Esophagus squamous epithelium (tissue), 5 donors: ENCODE data around the gene FEZF1. TPM values are rescaled to one million over a fixed set of nuclear protein-coding genes. Genes with fewer than 3 reads are reported as not detected.

Source experiments
- DNase-seq: peaks from one replicate; lab custom pipeline; 2025; lab: John Stamatoyannopoulos, UW
- H3K27ac ChIP-seq, 4 donors: fragments of 200-600 bp; sonication (generic); one replicate each; pipeline ENCODE4 v1.5.1; 2016 to 2019; ENCODE audit warnings: mild to moderate bottlenecking in 1 of 4
- H3K27me3 ChIP-seq, 4 donors: fragments of 200-600 bp; sonication (generic); 1 replicate in 3 of 4; 2 replicates in 1 of 4; pipeline versions ENCODE4 v1.5.1 to v1.6.0; 2017 to 2021; ENCODE audit warnings: antibody characterized with exemption in 1 of 4
- H3K36me3 ChIP-seq, 3 donors: fragments of 200-600 bp; sonication (generic); one replicate each; pipeline ENCODE4 v1.5.1; 2016 to 2019
- H3K4me1 ChIP-seq, 3 donors: fragments of 200-600 bp; sonication (generic); one replicate each; pipeline ENCODE4 v1.5.1; 2017 to 2019
- H3K4me3 ChIP-seq, 4 donors: fragments of 200-600 bp; sonication (generic); 1 replicate in 3 of 4; 2 replicates in 1 of 4; pipeline ENCODE4 v1.5.1; 2016 to 2019; ENCODE audit warnings: mild to moderate bottlenecking in 2 of 4, moderate library complexity in 1 of 4
- H3K9me3 ChIP-seq, 3 donors: fragments of 200-600 bp; sonication (generic); one replicate each; pipeline ENCODE4 v1.5.1; 2016 to 2019
- CTCF ChIP-seq, 6 experiments: fragments of 450-650 bp in 4 of 6; fragments of 200-600 bp in 2 of 6; sonication (generic) in 2 of 6; IDR thresholded peaks; one replicate each; pipeline ENCODE4 v1.5.1; 2016 to 2019; ENCODE audit warnings: antibody characterized with exemption in 6 of 6, mild to moderate bottlenecking in 4 of 6, moderate library complexity in 4 of 6
- POLR2A ChIP-seq, 4 donors: fragments of 450-650 bp; IDR thresholded peaks; one replicate each; pipeline ENCODE4 v1.6.1; 2017; ENCODE audit warnings: antibody characterized with exemption in 4 of 4, mild to moderate bottlenecking in 4 of 4, moderate library complexity in 3 of 4
- WGBS, 2 donors: methylation state at CpG; one replicate each; pipeline ENCODE4 v1.1.5; 2018; 5-methylcytosine and 5-hydroxymethylcytosine counted together
- intact Hi-C: fragments of 100-400 bp; cut with DNase I; formaldehyde crosslinking; loops from one replicate; pipeline ENCODE4 v1.15.0; 2022
- total RNA-seq, 4 donors: library from RNA; depleted of rRNA; stranded (reverse); fragments of >200 nt; gene quantifications; one replicate each; pipeline ENCODE4 v1.1.0, GENCODE V29; 2016
- donor health status: DM: yes; HTN: yes; CAD: no.

Gene FEZF1
- total RNA-seq, 4 donors from 2014 or later = not detected

DNA sequence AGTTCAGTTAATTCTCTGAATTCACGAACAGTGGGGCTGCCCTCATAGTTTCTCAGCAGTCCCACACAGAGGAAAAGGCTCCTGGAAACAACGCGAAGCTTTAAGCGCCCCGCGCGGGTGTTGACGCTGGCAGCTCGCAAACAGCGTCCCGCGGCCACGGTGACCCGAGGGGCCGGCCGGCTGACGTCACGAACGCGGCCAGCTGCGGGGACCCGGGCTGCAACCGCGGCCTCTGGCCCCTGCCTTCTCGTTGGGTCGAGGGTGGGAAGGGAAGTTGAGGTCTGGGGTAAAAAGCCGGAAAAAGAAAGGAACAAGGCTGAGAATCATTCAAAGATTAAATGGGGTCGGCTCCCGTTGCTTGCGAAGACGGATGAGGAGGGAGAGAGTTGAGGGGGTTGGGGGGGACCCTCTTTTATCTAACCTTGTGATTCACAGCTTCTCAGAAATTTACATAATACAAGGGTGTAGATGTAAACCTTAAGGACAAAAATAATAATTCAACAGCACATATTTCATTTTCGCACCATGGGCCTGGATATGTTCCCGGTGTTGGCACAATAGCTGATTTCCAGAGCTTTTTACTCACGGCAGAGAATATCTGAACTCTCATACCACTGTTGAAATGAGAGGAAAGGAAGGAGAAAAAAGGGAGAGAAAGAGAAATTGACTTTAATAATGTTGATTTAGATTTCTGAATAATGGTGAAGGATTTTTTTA, 7.3 kb upstream of the FEZF1 start:
- WGBS, 2 donors = 9 to 15% methylated on average over 14 to 23 of the region's 34 CpGs
- DNase-seq = no peak
- H3K9me3 ChIP-seq = no peaks in the 10 kb centered on the region
- no peak overlapping the region for H3K27ac ChIP-seq
- H3K4me3 ChIP-seq = peak overlapping the region in 1 of 4 donors; percentile 33
- intact Hi-C loops = no loop called here
- H3K36me3 ChIP-seq = no peaks in the 10 kb centered on the region
- TF ChIP-seq CTCF (IDR thresholded peaks at IDR 0.05) = no peak
- TF ChIP-seq POLR2A (IDR thresholded peaks at IDR 0.05) = no peak
- H3K4me1 ChIP-seq = peaks cover 0 to 49% (median 16%) of the 10 kb centered on the region in 3 donors
- peaks cover 24 to 100% (median 64%) of the 10 kb centered on the region in 4 donors for H3K27me3 ChIP-seq

DNA sequence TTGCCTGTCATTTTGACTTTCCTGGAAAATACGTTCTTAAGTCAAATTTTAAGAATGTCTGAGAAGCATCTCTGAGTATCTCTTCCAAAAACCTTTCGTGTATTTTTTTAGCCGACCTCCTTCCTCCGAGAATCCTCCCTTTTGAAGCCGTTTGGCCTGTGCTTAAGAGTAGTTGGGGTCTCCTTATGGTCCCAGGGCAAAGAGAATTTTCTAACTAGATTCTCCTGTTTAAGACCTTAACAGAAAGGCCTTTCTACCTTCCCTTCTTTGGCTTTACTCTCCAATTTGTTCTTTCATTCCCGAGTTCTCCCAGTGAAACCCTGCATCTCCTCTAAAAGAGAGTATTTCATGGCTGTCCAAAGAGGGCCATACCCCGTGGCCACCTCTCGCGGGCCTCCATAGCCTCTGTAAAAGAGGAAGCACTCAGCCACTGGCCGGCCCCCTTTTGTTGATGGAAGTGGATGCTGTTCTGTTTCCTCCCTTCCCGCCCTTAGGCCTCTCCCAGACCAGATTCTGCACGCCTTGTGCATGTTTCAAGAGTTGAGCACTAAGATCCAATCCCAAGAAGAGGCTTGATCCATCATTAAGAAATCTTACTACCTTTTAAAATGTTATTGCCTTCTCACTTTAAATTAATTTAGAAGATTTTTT, 6.6 kb upstream of the FEZF1 start:
- Histone ChIP-seq H3K4me1 (peaks cover under 1 to 49% (median 14%) of the 10 kb centered on the region in 3 donors), H3K27me3 (peaks cover 24 to 100% (median 63%) of the 10 kb centered on the region in 4 donors), H3K36me3 (no peaks in the 10 kb centered on the region), H3K27ac (no peak overlapping the region), H3K9me3 (no peaks in the 10 kb centered on the region), H3K4me3 (no peak overlapping the region)
- 38 to 47% methylated on average over 12 of the region's 12 CpGs for WGBS, 2 donors
- TF ChIP-seq POLR2A (IDR thresholded peaks at IDR 0.05) (no peak), CTCF (IDR thresholded peaks at IDR 0.05) (no peak)
- no peak for DNase-seq
- intact Hi-C loops = no loop called here

DNA sequence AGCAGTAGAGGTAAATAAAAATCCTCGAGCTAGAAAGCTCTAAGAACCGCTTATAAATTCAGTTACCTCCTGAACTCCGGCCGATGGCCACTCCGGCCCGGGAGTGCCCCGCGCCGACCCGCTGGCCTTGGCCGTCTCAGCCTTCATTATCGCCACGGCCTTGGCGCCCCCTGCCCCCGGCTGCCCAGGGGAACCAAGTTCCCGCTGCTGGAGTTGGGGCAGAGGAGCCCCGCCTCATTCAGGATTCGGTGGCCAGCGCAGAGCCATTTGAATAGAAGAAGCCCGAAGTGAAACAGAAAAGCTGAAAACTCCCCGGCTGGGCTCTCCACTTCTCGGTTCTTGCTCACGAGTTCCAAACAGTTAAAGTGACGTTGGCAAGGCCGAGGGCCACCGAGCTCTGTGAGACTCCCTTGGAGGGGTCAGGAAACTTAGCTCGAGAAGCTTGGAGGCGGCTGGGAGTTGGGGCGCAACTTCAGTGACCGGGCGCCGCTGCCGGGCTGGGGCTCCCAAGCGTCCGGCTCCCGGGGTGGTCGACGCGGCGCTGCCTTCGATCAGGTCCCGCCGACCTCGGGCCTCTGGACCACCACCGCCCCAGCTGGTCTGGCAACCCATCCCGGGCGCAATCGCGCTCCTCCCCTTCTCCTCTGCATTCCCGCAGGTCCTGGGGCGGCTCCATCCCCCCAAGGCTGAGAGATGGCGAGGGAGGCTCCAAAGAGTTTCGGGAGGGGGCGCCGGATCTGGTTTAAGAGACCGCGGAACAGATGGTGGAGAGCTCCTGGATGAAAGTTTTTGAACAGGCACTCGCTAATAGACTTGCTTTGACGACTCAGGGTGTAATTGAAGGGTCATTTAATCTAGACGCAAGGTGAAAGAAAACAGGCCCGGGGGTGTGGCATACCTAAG, 5.8 kb upstream of the FEZF1 start:
- peaks cover 9 to 49% (median 22%) of the 10 kb centered on the region in 3 donors for H3K4me1 ChIP-seq
- DNase-seq = no peak
- peak overlapping the region; percentile 13 to 61 (median 32) for H3K4me3 ChIP-seq
- H3K27me3 ChIP-seq = peaks cover 24 to 100% (median 67%) of the 10 kb centered on the region in 4 donors
- no peaks in the 10 kb centered on the region for H3K9me3 ChIP-seq
- no peak overlapping the region for H3K27ac ChIP-seq
- intact Hi-C loops = no loop called here
- H3K36me3 ChIP-seq = no peaks in the 10 kb centered on the region
- TF ChIP-seq CTCF (IDR thresholded peaks at IDR 0.05) = no peak
- no peak for TF ChIP-seq POLR2A (IDR thresholded peaks at IDR 0.05)
- 6 to 7% methylated on average over 23 to 39 of the region's 61 CpGs for WGBS, 2 donors

DNA sequence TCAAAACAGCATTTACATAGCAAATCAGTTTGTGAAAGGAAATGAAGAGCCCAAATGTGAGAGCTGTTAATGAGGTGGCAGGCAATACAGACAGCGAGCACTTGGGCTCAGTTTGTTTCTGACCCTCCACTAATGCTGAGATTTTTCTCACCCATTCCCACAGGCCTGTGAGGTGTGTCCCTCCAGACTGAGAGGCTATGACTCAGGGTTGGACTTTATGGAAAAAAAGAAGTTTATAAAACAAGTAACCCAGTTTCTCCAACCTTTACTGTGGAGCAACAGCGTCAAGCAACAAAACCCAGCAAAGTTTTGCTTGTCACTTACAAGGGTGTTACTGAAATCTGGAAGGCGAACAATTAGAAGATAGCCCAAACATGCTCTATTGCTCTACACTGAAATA, 4.9 kb upstream of the FEZF1 start:
- no peak for TF ChIP-seq POLR2A (IDR thresholded peaks at IDR 0.05)
- no peak for TF ChIP-seq CTCF (IDR thresholded peaks at IDR 0.05)
- no peak overlapping the region for H3K4me3 ChIP-seq
- H3K27me3 ChIP-seq = peaks cover 30 to 100% (median 72%) of the 10 kb centered on the region in 4 donors
- 35 to 49% methylated on average over 3 of the region's 3 CpGs for WGBS, 2 donors
- no peaks in the 10 kb centered on the region for H3K36me3 ChIP-seq
- H3K4me1 ChIP-seq = peaks cover 16 to 53% (median 32%) of the 10 kb centered on the region in 3 donors
- no peaks in the 10 kb centered on the region for H3K9me3 ChIP-seq
- no peak for DNase-seq
- no peak overlapping the region for H3K27ac ChIP-seq
- intact Hi-C loops = no loop called here
